Endothelial cell (in vitro differentiated cells): ENCODE measurements around the gene RMP24.
"Not testable (repeated sequence)": the region's sequence is repeated elsewhere in the genome, so short reads cannot be mapped to it uniquely, and the experiment has no call there.

Experiments
- DNase-seq: peaks from one replicate; pipeline ENCODE4 v3.0.0; 2021; ENCODE audit warnings: low spot score
- H3K27ac Mint-ChIP-seq: one replicate; pipeline ENCODE4 v1.8.0; 2021; ENCODE audit warnings: mixed read lengths, inconsistent platforms; ENCODE audit not compliant: unreplicated experiment
- H3K27me3 Mint-ChIP-seq: one replicate; pipeline ENCODE4 v1.8.0; 2021; ENCODE audit warnings: mild to moderate bottlenecking, moderate library complexity, mixed read lengths, inconsistent platforms; ENCODE audit not compliant: unreplicated experiment
- H3K36me3 Mint-ChIP-seq: one replicate; pipeline ENCODE4 v1.8.0; 2021; ENCODE audit warnings: mild to moderate bottlenecking, low read depth, mixed read lengths, inconsistent platforms; ENCODE audit not compliant: unreplicated experiment
- H3K4me1 Mint-ChIP-seq: one replicate; pipeline ENCODE4 v1.8.0; 2021; ENCODE audit warnings: mild to moderate bottlenecking, mixed read lengths, inconsistent platforms; ENCODE audit not compliant: unreplicated experiment
- H3K4me3 Mint-ChIP-seq: one replicate; pipeline ENCODE4 v1.8.0; 2021; ENCODE audit warnings: mild to moderate bottlenecking, mixed read lengths, inconsistent platforms; ENCODE audit not compliant: unreplicated experiment
- H3K9me3 Mint-ChIP-seq: one replicate; pipeline ENCODE4 v1.8.0; 2021; ENCODE audit warnings: mixed read lengths, inconsistent platforms; ENCODE audit not compliant: unreplicated experiment
- CTCF ChIP-seq: fragments of 200-600 bp; sonication (generic); IDR thresholded peaks from one replicate; pipeline ENCODE4 v1.5.0; 2021; ENCODE audit warnings: antibody characterized with exemption; ENCODE audit not compliant: unreplicated experiment

RMP24 gene

GRCh38 chr18:36017232-36017631 is 44.8 kb downstream of the RMP24 start:
- no peaks in the 10 kb centered on the region for H3K27me3 Mint-ChIP-seq
- peaks cover 5% of the 10 kb centered on the region for H3K4me1 Mint-ChIP-seq

GRCh38 chr18:36020174-36020711 is 47.8 kb downstream of the RMP24 start:
- TF ChIP-seq CTCF, result no peak
- Mint-ChIP-seq H3K36me3 (peaks cover 2% of the 10 kb centered on the region), H3K9me3 (no peaks in the 10 kb centered on the region), H3K27me3 (no peaks in the 10 kb centered on the region), H3K4me3 (no peak overlapping the region), H3K4me1 (peaks cover 5% of the 10 kb centered on the region), H3K27ac (no peak overlapping the region)
- DNase-seq, result no peak

More at GRCh38 chr18:36017232-36017631, 44.8 kb downstream of the RMP24 start:
- H3K36me3 Mint-ChIP-seq, result no peaks in the 10 kb centered on the region
- no peaks in the 10 kb centered on the region for H3K9me3 Mint-ChIP-seq
- H3K27ac Mint-ChIP-seq, result no peak overlapping the region
- DNase-seq, result no peak
- no peak for TF ChIP-seq CTCF
- no peak overlapping the region for H3K4me3 Mint-ChIP-seq

- no peak for DNase-seq
- H3K27ac Mint-ChIP-seq, result no peak overlapping the region
- H3K9me3 Mint-ChIP-seq, result no peaks in the 10 kb centered on the region
- no peak overlapping the region for H3K4me3 Mint-ChIP-seq
- H3K4me1 Mint-ChIP-seq, result peaks cover 5% of the 10 kb centered on the region
- TF ChIP-seq CTCF, result no peak
- H3K36me3 Mint-ChIP-seq, result peaks cover 9% of the 10 kb centered on the region
- H3K27me3 Mint-ChIP-seq, result no peaks in the 10 kb centered on the region
Measured at GRCh38 chr18:36023336-36023735, 50.9 kb downstream of the RMP24 start.

GRCh38 chr18:36024241-36024640 is 51.8 kb downstream of the RMP24 start:
- H3K36me3 Mint-ChIP-seq, H3K9me3 Mint-ChIP-seq, DNase-seq: not testable (repeated sequence)

GRCh38 chr18:36025025-36025424 is 52.5 kb downstream of the RMP24 start:
- TF ChIP-seq CTCF, result no peak
- peaks cover 8% of the 10 kb centered on the region for H3K4me1 Mint-ChIP-seq
- DNase-seq, result no peak
- no peak overlapping the region for H3K27ac Mint-ChIP-seq
- H3K4me3 Mint-ChIP-seq, result no peak overlapping the region
- H3K9me3 Mint-ChIP-seq, result no peaks in the 10 kb centered on the region
- peaks cover 9% of the 10 kb centered on the region for H3K36me3 Mint-ChIP-seq
- H3K27me3 Mint-ChIP-seq, result no peaks in the 10 kb centered on the region

More at GRCh38 chr18:36024241-36024640, 51.8 kb downstream of the RMP24 start:
- not testable (repeated sequence) for H3K27me3 Mint-ChIP-seq, H3K27ac Mint-ChIP-seq, H3K4me1 Mint-ChIP-seq, H3K4me3 Mint-ChIP-seq
